Measurements from ENCODE around the gene ZFHX3. TPM values are rescaled to one million over a fixed set of nuclear protein-coding genes. Genes with fewer than 3 reads are reported as not detected.

ZFHX3 gene
- total and polyA plus RNA-seq, 8 donors, result 2.5 to 17.6 (median 9.9) TPM

- Histone ChIP-seq H3K9me3 (no peaks in the 10 kb centered on the region), H3K36me3 (no peaks in the 10 kb centered on the region), H3K4me1 (no peaks in the 10 kb centered on the region), H3K4me3 (no peak overlapping the region), H3K27me3 (no peaks in the 10 kb centered on the region), H3K27ac (no peak overlapping the region)
- no peak for ATAC-seq
- no peak for TF ChIP-seq CTCF (IDR thresholded peaks at IDR 0.05)
- DNase-seq, result no peak
- no peak for FAIRE-seq
- 69 to 70% methylated on average over 11 of the region's 11 CpGs for WGBS, 2 donors
- intact Hi-C loops (cut with DNase I), result no loop called here
Measured at GRCh38 chr16:72895951-72896350, 152.0 kb downstream of the ZFHX3 start.

- no peak for TF ChIP-seq CTCF (IDR thresholded peaks at IDR 0.05)
- Histone ChIP-seq H3K27me3 (no peaks in the 10 kb centered on the region), H3K9me3 (no peaks in the 10 kb centered on the region), H3K4me3 (no peak overlapping the region), H3K27ac (no peak overlapping the region), H3K4me1 (no peaks in the 10 kb centered on the region), H3K36me3 (no peaks in the 10 kb centered on the region)
- intact Hi-C loops (cut with DNase I), result no loop called here
- ATAC-seq, result peak in 1 of 4 donors; percentile 14
- no peak for FAIRE-seq
- WGBS, 2 donors, result 87 to 89% methylated on average over 18 of the region's 18 CpGs
- no peak for DNase-seq
Measured at GRCh38 chr16:72894293-72895151, 153.4 kb downstream of the ZFHX3 start.

- Histone ChIP-seq H3K36me3 (peaks cover 0 to 11% (median 0%) of the 10 kb centered on the region in 3 donors), H3K4me1 (no peaks in the 10 kb centered on the region), H3K27me3 (no peaks in the 10 kb centered on the region), H3K27ac (no peak overlapping the region), H3K4me3 (no peak overlapping the region), H3K9me3 (no peaks in the 10 kb centered on the region)
- no peak for TF ChIP-seq CTCF (IDR thresholded peaks at IDR 0.05)
- intact Hi-C loops (cut with DNase I), result no loop called here
- no peak for DNase-seq
- 81 to 83% methylated on average over 9 of the region's 9 CpGs for WGBS, 2 donors
- ATAC-seq, result no peak
- FAIRE-seq, result no peak
Measured at GRCh38 chr16:72891291-72892227, 156.4 kb downstream of the ZFHX3 start.

GRCh38 chr16:72890587-72890986 is 157.3 kb downstream of the ZFHX3 start:
- Histone ChIP-seq H3K27me3 (no peaks in the 10 kb centered on the region), H3K27ac (no peak overlapping the region), H3K4me3 (no peak overlapping the region), H3K4me1 (no peaks in the 10 kb centered on the region), H3K36me3 (peaks cover 0 to 16% (median 0%) of the 10 kb centered on the region in 3 donors), H3K9me3 (no peaks in the 10 kb centered on the region)
- ATAC-seq (no peak), FAIRE-seq (no peak), DNase-seq (no peak)
- intact Hi-C loops (cut with DNase I), result no loop called here
- WGBS, 2 donors, result 91 to 92% methylated on average over 3 of the region's 3 CpGs
- TF ChIP-seq CTCF (IDR thresholded peaks at IDR 0.05), result no peak
